ENCODE measurements around the gene GRID1.

GRID1 gene

DNA sequence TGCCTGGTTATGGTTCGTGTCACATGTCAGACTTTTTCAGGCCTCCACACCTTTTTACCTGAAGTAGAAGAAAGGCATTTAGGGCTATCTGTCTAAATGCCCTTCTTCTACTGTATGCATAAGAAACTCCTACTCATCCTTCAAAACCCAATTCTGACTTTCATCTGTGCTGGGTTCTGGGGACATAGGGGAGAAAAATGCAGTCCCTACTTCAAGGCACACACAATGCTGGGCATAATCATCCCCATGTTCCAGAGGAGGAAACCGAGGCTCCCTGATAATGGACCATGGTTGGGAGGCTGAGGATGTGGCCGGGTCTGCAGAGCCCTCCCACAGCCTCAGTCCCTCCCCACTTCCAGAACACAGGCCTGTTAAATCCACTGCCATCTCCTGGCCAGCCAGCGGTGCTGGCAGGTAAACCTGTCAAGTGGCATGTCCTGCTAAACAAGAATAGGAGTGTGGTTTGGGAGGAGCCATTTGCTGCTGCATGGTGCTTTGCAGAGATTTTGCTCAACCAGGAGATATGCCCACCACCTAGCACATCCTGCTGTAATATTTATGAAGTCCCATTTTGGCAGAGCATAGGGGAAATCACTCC, 32.0 kb downstream of the GRID1 start:
- DNase-seq: no peak

DNA sequence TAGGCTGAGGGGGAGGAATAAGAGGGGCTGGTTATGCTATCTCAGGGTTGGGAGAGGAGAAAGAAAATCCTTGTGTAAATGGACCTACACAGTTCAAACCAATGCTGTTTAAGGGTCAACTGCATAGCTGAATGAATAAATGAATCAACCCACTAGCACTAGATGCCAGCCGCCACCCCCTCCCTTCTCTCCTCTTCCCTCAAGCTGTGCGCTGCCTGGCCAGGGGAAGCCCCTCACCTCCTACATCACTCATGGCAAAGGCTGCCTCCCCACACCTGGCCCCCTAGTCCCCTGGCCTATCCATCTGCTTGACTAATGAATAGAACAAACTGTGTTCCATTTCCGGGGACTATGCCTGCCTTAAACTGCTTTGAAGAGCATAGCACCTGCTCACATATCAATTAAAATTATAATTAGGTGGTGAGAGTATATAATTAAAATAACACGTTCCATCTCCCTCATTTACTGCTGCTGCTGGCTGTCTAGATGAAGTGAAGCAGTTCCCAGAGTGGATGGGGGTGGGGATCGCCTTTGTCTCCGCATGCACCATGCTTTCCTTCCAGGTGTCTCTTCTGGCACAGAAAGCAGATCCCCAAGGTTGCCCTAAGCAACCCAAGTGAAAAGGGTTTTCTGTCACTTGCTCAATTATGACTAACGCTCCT, 32.6 kb downstream of the GRID1 start:
- DNase-seq: no peak

DNA sequence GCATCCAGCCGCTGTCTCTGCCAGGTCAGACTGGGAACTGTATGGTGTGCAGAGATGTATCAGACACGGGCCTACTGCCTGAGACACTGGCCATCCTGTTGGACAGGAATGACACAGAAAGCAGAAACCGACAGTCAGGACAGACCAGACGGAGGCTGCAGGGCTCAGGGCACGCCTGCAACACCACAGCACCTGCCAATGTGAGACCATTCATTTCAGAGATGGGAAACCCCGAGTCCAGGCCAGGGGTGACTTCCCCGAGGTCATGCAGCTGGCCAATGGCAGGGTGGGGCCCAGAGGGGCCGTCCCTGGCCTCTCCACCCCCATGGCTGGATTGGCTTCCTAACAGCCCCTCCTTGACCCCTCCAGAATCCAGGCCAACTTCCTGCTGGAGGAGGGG, 34.7 kb downstream of the GRID1 start:
- no peak for DNase-seq

DNA sequence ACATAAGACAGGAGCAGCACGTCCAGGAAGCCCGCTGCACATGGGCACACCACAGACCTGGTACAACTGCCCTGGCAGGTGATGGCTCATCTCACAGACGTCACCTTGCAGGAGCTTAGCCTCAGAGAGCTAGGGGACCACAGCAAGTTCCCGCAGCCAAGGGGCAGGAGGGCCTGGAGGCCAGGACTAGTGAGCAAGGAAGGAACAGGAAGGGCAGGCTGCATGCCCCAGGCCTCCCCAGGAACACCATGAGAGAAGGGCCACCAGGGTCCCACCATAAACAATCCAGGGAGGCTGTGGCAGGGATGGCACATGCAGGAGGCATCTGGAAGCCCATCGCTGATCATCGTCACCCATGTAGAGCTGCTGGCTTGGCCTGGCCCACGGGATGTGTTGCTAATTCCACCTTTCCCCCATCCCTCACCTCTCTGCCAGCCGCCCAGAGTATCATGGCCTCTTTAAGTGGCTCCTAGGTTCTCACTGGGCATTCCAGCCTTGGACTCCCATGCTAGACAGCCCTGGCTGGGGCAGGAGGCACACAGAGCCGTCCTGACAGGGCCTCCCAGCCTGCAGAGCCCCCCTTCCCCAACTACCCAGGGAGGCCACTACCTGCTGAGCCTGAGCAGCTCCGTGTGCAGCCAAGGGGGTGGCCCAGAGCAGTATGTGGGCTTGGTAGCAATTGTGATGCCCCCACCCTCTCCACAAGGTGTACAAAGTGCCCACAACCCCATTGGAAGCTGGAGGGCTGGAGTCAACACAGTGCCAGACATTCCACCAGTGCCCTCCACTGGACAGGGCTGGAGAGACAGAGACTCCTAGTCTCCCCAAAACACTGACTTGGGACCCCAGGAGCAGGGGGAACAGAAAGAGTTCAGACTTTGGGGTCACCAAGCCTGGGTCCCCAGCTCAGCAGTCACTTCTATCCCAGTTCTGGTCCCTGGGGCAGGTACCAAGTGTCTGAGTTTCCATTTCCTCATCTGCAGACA, 35.5 kb downstream of the GRID1 start:
- no peak for DNase-seq

DNA sequence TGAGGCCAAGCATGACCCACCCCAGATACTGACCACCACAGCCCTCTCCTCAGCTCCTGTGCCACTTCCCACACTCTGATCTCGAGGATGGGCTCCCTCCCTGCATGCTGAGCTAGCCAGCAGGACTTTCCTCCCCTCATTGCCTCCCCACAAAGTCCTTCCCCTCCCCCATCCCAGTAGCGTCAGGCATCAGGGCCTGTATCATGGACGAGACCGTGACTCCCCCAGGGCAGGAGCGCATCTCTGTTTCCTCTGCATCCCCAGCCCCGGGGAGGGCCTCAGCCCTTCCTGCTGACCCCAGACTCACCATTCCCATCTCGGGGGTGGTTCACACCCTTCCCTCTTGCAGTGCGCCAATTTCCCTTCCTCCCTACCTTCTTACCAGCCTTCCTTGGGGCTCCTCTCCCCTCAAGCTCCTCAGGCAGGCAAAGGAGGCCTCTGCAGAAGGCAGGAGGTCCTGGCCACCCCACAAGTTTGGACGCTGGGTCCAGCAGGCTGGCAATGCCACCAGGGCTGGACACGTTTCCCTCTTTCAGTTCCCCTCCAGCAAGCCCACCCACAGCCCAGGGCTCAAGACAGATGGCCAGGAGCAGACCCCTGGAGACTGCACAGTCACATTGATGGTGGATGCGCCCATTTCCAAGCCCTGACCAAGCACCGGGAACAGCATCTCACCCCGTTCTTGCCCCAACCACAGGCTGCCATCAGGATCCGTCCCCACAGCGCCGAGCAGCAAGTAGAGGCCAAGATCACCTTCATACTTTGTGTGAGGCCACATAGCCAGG, 36.5 kb downstream of the GRID1 start:
- DNase-seq: no peak

DNA sequence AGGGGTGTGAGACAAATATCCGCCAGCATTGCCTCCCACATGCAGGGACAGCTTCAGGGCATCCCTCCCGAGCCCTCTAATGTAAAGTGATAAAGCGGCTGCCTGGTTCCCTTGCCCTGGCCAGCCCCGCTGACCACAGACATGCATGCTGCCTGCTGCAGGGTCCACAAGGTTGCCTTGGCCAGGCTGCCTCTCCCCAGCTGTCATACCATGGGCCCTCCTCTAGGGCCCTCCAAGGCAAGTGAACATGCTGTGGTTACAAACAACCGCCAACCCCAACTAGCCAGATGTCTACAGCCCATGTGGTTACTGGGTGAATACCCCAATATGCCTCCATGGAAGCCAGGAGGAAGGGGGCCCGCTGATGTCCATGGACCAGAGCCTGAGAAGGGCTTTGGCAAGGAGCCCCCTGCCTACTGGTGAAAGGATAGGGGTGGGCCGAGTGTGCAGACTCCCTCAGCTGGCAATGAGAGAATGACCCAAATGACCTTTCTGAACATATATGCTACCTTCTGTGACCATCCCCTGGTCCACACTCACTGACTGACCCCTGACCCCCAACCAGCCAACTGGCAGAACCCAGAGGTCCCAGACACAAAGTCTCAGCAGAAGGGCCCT, 37.4 kb downstream of the GRID1 start:
- no peak for DNase-seq

DNA sequence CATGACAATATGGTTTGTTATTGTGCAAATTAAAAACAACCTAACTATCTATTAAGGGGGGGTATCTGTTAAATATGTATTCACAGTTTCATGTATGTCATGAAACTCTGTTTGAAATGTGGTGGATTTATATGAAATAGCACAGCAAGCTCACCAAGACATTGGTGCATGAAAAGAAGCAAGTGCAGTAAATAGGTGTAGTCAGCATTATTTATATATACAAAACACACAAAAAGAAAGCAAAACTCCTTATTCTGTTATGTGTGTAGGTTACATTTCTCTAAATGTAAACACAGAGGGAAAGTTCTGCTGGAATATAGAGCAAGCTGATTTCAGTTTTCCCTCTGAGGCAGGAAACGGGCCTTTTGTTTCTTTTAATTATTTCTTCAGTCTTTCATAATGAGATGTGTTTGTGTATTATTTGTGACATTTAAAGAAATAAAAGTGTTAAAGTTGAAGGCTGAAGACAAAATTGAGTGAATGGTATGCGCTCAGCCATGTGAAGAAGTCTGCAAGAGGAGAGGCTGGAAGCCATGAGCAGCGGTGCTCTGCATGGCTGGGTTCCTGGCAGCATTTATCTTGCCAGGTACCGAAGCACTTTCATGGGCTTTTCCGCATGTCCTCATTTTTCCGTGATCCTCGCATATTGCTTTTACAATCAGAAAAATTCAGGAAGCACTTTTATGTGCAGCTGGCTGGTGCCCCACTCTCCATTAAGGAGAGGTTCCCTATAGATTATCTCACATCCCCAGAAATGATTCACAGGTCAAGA, 38.5 kb downstream of the GRID1 start:
- DNase-seq: no peak

DNA sequence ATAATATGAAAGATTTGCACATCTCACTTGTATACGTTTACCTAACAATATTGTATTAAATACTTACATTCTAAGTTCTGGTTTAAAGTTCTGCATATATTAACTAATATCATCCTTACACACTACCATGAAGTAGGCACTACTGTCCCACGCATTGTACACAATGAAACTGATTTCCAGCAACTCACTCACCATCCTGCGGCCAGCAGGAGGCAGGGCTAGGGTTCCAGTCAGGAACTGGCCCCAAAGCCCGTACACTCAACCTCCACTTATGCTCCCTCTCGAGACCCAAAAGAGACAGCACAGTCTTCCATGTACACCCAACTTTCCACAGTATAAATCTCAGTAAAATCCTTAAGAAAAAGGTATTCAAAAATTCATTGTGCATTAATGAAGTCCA, 41.4 kb downstream of the GRID1 start:
- DNase-seq: no peak

DNA sequence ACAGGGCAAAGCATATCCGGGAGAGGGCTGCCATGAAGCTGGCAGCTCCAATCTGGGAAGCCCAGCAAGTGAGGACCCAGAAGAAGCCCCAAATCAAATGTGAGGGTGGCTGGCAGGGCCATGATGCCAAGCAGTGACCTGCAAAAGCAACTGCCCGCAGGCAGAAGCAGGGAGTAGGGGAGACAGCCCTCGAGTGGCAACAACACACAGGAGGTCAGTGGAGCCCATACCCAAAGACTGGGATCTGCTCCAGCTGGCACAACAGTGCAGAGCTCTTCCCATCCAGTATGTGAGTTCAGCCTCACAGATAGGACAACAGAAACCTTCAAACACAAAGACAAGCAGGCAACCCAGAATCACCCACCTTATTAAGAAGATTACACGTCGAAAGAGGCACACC, 45.0 kb downstream of the GRID1 start:
- DNase-seq: no peak

DNA sequence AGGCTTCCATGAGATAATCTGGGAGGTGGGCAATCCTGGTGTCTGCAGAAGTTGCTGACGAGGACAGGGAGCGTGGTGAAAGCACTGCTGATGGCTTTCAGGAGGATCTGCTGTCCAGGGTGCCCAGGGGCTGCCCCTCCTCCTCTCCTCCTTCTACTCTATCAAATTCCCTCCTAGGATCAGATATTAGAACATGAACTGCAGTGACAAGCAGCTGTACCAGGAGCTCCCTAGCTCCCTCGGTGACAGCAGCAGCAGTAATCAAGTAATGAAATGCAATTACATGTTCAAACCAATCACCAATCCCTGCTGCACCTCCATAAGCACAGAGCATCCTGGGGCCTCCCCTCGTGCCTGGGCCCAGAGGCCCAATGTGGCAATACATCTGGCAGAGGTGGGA, 46.9 kb downstream of the GRID1 start:
- DNase-seq: no peak

DNA sequence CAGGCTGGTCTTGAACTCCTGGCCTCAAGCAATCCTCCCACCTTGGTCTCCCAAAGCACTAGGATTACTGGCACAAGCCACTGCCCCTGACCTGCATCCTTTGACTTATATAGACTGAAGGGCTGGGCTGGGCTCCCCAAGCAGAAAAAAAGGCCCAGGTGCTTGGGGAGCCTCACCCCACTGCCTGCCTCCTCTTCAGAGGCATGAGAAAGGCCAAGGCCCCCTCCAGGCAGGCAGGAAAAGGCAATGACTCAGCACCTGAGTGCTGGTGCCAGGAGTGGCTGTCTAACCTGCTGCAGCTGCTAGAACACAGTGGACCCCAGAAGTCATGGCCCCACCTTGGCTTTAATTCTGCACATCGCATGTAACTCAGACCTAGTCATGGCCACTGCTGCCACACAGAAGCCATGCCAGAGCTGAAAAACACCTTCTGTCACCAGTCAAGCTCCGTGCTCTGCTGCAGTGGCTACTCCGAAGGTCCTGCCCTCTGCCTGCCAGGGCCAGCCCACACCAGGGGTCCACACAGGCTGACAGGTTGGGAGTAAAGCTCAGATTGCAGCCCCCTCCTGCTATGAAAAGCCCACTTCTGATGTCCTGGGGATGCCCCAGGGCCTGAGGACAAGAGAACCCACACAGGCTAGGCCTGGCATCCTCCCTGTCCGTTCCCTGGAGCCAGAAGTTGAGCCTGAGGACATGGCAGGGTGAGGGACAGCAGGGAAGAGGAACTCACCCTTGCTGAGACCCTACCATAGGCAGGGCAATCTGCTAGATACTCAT, 48.5 kb downstream of the GRID1 start:
- DNase-seq: no peak

DNA sequence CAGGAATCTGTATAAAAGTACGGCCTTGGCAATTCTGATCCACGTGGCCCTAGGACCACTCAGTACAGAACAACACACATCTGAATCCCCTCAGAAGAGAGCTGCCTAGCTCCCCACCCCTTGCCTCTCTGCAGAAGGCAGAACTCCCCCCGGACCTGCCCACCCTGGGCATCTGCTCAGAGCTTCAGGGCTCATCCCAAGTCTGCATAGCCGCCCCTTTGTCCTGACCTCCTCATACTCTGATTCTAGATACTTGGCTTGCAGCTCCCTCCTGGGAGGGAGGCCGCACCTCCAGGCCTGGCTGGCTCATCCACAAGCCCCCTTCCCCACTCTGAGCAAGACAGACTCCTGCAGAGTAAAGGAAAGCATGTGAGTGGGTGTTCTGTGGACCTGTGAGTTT, 49.6 kb downstream of the GRID1 start:
- no peak for DNase-seq

DNA sequence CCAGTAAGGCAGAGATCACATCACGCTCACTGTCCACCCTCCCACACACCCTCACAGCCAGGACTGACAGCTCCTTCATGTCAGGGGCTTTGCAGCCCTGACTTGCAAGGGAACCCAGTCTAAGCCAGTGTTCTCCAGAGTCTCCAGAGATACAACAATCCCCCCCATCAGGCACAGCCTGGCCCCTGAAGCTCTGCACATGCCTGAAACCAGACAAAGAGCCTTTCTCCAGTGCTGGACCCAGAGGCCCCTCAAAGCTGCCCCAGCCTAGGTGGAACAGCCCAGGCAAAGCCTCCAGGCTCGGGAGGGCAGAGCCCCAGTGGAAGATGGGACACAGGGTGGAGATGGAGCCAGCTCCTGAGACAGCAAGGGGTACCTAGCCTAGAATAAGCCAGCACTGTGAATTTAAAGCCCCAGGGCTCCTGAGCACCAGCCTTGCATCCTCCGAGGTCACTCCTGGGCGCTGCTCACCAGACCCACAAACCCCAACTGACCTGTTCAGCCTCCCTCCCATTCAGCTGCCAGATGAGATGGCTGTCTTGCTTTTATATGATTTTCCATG, 50.2 kb downstream of the GRID1 start:
- no peak for DNase-seq

DNA sequence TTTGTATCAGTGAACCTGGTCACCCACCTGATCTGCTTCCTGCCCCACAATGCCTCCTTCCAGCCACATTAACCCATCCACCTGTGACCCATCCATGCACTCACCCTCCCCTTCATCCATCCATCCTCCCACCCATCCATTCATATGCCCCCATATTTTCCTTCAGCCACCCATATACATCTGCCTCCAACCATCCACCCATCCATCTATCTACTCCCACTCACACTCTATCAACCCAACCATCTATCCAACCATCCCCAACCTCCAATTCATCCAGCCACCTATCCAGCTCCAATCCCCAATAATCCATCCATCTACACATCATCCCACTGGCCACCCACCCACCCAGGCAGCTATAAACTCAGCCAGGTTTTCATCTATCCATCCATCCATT, 51.0 kb downstream of the GRID1 start:
- DNase-seq: no peak

DNA sequence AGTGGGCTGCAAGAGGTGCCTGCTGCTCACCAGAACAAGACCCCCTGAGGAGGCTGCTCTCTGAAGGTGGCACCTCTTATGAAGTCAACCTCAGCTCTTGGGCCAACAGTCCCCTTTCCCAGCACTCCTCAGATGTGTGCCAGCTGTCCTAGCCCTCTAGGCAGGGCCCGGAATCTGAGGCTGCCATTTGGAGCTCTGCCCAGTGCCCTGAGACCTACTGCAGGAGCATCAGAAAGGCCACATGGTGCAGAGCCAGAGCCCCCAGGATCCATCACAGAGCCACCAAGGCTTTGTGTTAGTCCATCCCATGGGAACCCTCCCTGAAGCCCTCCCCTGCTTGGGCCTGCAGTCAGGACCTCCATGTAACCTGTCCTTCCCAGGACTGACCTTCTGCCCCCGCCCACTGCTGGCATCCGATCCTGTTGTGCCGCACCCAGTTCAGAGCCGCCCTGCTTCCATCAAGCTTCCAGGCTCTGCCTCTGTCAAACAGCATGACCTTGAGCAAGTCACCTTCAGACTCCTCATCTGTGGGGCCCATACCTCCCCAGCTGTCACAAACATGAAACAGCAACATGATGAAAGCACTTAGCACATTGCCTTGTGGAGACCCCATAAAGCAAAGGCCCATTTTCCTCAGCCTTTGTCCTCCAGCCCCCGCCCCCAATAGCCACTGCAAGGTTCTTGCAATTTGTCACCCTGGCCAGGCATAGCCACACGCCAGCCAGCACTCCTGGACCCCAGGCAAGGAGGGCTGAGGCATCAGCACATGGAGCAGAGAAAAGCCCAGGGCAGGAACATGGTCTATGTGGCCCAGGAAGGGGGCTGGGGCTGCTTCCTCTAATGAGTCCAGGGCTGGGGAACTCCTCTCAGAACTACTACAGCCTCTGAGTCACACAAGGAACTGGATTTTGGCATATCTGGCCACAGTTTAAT, 51.7 kb downstream of the GRID1 start:
- no peak for DNase-seq

DNA sequence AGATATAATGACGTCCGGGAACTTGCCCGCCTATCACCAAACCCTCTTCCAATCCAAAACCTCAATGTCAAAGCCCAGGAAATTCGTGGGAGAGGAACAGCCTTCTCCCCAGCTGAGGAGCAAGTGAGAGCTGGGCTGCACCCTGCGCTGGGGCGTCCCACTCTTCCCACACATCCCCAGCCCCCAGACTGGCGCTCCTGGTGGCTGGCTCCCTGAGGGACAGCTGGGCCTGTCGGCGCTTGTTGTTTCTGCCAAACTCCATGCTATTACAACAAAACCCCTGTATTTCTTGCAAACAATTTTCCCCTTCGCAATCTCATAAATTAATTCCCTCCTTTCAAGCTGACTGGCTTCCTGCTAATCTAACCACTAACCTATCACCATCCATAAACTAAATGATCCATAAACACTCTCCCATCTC, 53.0 kb downstream of the GRID1 start:
- DNase-seq: no peak

DNA sequence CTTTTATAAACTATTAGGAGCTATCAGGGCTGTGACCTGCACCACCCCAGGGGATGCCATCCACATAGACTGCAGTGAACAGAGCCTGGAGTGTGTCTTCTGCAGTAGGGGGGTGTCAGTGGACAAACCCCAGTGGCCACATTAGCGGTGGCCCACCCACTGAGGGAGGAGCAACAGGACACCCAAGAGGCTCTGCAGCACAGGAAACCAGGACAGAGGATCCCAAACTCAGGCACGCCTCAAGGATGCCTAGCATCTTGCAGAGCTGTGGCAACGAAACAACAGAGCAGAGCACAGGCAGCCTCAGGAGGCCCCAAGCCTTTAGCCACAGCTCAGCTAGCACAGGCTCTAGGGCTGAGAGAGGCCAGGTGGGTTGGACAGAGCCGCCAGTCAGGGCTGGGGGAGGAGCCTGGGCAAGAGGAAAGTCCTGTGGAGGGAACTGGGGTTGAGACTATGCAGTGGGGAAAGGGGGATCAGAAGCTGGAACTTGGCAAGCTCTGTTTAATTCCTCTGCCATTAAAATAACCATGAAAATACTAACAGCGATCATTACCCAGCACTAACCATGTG, 53.8 kb downstream of the GRID1 start:
- DNase-seq: no peak

DNA sequence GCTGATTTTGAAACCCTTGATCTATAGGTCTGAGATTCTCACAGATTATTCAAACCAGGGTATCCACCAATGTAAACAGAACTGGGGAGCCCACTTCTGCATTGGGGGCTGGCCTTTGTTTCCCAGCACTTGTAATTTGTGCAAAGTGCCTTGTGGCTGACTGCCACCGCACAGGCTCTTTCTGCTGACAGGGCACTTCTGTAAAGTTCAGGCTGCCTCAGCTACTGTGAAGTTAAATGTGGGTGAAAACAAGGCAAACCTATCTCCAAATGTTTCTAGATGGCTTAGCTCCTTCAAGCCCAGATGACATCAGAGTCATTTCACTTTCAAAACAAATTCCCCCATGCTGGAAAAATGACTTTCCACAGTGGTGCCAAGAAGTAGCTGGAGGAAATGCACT, 54.7 kb downstream of the GRID1 start:
- DNase-seq: no peak

DNA sequence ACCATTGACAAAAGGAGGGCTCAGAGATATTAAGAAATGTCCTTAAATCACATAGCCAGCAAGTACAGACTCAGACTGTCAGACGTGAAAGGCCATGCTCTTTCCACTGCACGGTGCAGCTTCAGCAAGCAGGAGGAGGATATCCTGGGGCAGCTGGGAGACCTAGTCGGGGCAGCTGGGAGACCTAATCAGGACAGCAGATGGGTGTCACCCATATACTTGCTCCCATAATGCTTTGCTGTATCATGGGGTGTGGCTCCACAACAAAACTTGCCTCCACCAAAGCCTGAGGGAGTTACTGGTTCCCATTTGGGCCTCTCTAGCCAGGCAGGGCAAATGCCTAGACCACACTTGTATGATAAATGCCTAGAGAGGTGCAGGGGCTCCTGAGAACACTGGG, 55.4 kb downstream of the GRID1 start:
- no peak for DNase-seq
